ENCODE measurements around the gene WBP1.
"Not testable (repeated sequence)": the region's sequence is repeated elsewhere in the genome, so short reads cannot be mapped to it uniquely, and the experiment has no call there.

Gene WBP1

DNA sequence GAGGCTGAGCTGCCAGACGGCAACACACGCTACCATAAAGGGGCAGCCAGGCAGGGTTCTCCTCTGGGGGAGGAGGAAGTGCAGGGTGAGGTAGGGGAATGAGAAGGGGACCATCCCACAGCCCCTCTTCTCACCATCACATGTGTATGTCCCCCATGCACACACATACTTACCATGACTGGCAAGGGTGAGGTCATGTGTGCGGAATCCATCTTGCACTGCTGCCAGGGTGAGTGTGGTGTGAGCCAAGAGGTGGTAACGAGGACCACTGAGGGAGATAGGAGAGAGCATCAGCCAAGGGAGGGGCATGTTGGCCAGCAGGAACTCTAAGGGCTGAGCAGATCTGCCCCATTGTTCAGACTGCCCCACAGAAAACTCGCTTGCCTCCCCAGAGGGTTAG lies 29.6 kb upstream of the WBP1 start:
- no peak for DNase-seq

DNA sequence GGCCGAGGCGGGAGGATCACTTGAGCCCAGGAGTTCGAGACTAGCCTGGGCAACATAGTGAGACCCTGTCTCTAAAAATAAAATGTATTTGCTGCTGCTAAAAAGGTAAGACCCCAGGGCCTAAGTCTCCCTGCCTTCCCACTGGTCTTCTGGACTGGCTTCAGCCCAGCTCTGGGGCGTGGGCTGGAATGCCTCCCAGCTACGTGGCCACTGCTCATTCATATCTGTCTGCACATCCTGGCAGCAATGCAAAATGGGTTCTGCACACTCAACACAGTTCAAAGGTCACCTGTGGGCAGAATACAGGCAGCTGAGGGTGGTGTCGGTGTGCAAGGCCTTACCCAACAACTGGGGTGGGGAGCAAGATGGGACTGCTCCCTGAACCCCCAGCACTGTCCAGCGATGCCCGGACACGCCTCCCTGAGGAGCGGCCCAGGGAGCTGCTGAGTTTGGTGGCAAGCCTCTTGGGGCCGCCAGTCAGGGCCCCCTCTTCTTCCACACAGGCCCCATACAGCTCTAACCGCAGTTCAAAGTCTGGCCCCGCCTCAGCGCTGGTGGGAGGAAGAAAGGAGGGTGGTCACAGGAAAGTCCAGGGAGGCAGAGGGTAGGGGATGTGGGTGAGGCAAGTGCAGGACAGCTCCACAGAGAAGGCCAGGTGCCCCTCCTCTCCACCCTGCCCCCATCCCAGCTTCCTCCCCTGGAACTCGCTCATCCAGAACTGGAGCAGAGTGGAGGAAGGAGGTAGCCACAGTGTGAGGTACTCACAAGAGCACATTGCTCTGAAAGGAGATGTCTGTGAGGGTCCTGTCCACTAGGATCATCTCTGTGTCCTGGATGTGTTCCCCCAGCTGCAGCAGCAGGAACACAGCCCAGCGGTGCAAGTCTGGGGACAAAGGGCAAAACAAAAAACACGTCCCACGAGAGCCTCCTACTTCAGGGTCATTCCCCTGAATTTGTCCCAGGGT lies 28.5 kb upstream of the WBP1 start:
- DNase-seq: no peak

DNA sequence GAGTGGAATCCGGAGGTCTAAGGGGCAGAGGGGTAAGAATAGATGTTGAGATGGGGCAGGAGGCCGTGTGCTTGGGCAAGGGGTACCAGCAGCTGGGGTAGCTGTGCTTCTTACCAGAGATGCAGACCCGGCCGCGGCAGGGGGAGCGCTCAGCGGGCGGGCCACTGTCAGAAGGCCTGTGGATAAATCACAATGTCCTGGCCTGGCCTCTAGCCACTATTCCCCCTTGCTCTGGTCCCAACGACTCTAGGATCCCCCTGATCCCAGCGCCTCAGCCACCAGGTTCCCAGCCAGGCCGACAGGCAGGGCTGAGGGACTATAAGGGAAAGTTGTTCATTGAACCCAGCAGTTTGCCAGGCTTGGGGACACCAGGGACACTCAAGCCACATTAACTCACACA lies 27.7 kb upstream of the WBP1 start:
- no peak for DNase-seq

DNA sequence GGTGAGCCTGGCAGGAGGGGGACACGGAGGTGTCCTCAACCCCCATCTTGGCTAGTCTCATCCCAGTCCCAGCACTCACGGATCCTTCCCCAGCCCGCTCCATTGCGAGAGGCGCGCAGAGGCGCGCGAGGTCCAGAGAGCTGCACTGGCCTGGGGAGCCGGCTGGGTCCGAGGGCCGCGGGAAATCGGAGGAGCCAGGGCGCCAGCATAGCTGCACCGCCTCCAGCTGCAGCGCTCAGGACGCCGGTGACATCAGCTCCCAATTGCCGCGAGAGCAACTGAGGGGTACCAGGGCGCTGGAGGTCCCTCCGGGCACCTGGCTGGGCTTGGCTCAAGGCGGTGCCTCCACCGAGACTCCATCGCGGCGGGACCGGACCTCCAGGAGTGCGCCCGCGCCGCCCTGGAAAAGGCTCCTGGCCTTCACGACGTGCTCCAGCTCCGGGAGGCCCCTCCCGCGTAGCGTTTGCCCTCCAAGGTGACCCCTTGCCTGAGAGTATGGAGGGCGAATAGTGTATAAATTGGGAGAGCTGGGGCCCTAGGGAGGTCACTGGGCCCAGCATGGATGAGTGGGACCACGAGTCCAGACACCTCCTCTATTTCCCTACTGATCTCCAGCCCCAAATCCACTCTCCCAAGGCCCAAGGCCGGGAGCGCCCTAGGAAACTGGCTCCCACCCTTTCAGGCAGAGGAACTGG lies 22.0 kb upstream of the WBP1 start:
- no peak for DNase-seq

DNA sequence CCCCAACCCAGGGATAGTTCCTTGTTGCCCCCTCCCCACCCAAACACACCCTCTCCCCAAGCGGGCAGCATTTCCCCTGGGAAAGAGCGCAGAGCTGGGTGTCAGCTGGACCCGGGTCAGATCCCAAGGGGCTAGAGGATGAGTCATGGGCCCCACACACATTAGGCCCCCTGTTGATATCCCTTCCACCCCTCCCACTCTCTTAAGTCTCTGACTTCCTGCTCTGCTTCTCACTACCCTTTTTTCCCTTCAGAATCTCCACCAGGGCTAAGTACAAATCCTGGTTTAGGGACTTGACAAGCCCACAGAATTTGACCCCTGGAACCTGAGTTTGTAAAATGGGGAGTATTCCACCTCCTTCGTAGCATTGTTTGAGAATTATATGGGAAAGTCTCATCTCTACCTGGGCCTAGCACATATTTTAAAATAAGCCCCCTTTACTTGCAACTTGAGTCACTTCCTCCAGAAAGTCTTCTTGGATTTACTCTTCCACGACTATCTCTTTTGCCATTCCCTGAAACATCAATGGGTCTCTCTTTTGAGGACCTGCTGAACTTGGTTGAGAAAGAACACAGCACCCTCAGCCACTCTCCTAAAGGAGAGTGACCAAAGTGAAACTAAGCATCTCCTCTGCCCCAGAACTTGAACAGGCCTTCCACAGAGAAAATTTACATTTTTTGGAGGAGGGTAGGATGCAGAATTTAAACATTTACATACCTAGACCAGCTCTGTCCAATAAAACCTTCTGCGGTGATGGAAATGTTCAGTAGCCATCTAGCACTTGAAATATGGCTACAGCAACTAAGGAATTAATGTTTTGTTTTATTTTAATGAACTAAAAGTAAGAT lies 21.2 kb upstream of the WBP1 start:
- DNase-seq: no peak

DNA sequence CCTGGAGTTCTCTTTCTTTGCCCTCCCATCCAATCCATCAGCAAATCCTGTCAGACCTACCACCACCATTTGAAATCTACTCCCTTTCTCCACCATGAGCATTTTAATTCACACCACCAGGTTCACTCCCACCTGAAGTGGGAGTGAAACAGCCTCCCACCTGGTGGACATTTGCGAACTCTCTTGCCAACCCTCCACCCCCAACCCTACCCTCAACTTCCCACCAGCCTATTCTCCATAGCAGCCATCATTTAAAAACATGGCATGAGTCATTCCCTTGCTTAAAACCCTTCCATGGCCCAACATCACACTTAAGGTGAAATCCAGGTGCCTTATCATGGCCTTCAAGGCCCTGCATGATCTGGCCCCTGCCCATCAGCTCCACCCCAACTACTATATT lies 20.0 kb upstream of the WBP1 start:
- DNase-seq: no peak

DNA sequence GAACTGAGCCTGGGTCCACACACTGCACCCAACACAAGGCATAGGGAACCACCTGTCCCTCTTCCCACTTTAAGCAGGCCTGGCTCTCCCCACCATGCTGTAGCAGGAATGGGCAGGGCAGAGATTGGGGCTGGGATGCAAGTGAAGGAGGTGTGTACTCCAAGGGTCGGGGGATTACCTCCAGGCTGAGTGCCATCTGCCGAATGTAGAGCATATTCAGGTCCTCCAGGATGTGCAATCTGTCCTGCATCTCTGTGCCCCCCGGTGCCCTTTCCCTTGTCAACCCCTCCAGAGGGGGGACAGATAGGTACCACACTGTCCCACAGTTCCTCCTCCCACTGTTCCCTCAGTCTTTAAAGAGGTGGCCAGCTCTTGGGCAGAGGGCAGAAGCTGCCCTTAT lies 18.9 kb upstream of the WBP1 start:
- no peak for DNase-seq

DNA sequence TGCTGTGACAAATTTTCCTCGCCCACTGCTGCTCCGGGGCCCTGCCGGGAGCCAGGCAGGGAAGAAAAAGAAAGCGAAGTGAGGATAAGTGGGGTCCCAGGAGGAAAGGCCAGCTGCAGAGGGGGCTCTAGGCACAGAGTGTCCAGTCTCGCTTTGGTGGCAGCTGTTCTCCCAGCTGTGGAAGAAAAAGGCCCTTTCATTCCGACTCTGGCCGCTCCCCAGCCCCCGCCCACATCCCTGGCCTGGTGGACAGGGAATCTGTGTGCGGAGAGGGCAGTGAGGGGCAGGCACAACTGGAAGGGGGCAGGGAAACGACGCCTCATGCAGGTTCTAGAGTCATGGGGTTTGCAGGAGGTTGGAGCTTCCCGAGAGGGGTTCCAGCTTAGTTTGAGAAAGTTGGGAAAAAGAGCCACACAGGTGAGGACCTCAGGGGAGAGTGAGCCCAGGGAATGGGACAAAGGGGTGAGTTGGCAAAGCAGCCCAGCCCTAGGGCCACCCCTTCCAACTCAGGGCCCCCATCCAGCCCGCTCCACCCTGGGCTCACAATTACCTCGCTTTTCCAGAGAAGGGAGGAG lies 18.3 kb upstream of the WBP1 start:
- no peak for DNase-seq

DNA sequence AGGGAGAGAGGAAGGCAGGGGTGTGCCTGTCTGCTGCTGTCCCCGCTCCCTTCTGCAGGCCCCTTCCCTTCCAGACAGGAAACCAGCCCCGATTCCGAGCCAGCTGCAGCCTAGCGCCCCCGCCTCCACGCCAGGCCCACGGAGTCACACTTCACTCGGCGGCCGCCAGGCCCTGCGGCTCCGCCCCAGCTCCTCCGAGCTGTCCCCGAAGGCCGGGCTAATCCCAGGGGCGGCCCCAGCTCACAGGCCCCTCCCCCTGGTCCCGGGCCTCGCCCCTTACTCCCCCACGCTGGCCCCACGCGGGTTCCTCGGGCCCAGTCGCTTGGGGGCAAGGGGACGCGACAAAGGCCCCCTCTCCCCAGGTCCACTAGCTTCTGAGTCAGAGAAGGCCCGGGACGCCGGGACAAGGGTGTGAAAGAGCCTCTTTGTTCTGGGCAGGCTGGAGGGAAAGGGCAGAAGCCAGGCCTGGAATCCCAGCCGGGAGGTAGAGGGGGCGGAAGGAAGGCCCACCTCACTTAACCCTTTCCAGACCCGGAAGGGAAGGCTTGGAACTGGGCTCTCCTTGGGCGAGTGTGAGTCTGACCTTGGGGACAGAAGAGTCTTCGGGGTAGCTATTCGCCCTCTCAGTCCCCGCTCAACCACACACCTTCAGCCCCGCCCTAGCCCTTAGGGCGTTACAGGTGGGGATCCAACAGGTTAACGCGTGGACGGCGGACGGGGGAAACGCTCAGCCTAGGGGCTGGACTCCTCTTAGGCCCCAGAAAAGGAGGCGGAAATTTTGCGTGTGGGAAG lies 17.7 kb upstream of the WBP1 start:
- no peak for DNase-seq

DNA sequence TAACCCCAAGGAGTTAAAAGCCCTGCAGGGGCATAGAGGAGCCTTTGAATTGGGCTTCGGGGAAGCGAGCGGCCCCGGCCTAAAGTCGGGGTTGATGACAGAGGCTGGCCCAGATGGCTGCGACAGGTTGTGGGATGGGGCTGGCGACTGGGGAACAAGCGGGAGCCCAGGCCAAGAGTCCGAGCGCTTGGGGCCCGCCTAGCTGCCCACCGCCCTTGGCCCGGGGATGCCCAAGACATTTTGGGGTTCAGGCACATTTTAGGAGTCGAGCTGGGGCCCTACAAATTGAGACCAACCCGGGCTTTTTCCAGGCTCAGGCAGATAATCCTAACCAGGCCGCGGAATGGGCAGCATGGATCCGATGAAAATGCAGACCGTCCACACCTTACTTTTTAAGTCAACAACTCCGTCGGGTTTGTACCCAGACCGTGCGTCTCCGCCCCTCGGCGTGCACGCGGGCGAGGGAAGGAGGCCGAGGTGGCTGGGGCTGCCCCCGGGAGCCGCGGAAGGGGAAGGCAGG lies 17.0 kb upstream of the WBP1 start:
- no peak for DNase-seq

DNA sequence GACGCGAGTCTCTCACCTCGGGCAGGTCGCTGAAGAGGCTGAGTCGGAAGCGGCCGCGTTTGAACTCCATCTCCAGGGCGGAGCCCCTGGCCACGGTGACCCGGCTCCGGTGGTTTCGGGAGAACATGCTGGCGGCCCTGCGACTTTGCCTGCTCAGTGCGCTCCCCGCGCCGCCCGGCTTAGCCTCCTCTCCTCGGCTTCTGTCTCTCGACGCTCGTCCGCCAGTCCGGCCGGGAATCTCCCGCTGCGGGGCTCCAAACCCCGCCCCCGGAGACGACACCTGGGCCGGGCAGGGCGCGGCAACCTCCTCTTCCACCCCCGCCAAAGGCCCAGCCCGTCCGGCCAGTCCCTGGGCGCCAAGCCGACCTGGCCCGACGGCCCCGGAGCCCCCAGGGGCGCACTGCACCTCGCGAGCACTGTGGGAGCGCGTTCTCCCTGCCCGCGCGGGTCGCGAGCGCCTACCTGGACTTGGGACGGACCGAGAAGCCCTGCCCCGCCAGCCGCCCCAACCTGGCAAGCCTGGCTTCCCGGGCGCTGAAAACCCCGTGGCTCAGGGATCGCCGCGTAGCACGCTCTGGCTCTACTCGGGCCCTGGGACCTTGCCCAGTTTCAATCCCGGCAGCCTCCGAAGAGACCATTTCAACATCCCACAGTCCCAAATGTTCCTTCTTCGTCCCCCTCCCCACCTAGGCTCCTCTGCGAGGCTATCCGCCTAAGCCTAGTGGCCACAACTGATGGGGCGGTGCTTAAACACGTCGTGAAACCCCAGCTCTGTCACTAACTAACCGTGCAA lies 16.4 kb upstream of the WBP1 start, which contains the start of gene RTKN:
TSS of gene RTKN (minus strand) at position 248 of the 793 bp plus-strand sequence. CDS start at position 127, 121 bp downstream.
- no peak for DNase-seq

DNA sequence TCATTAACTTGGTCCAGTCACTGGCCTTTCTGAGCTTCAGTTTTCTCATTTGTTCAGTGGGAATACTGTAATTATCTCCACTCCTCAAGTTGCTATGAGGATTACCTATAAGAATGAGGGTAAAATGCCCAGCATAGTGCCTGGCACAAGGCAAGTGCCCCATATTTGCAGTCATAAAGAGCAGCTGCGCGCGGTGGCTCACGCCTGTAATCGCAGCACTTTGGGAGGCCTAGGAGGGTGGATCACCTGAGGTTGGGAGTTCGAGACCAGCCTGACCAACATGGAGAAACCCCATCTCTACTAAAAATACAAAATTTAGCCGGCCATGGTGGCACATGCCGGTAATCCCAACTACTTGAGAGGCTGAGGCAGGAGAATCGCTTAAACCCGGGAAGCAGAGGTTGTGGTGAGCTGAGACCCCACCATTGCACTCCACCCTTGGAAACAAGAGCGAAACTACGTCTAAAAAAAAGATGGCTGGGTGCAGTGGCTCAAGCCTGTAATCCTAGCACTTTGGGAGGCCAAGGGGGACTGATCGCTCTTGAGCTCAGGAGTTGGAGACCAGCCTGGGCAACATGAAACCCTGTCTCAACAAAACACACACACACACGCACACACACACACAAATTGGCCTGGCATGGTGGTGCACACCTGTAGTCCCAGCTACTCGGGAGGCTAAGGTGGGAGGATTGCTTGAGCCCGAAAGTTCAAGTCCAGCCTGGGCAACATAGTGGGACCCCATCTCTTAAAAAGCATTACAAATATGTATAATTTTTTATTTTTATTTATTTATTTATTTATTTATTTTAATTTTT lies 15.5 kb upstream of the WBP1 start:
- not testable (repeated sequence) for DNase-seq

DNA sequence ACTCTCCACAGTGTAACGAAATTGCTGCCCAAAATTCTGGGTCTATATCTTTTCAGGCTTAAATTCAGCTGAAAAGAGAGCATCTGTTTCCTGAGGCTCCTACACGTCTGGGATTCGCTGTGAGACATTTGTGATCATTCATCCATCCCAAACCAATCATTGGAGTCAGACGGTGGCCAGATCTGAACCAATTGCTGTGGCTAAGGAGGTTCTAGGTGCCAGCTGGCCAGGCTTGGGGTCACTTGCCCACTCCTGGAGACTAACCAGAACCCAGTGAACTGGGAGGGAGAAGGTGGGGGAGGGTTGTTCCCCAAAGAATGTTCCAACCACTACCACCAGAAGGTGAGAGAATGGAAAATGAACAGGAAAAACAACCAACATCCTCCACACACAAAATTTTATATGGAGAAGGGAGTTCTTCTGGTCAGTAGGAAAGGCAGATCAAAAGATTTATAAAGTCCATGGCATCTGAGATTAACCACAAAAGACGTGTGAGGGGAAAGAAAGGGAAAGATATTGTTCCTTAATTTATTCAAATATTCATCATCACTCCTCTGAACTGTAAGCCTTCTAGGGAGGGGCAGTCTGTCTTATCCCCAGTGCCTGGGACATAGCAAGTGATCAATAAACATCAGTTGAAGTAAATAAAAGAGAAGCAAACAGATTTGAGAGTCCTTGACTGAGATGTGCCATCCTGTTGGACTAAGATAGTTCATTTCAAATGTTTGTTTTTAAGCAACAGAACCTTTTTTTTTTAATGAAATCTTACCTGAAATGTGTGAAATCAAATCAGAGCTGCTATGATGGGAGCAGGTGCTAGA lies 13.5 kb upstream of the WBP1 start:
- no peak for DNase-seq

DNA sequence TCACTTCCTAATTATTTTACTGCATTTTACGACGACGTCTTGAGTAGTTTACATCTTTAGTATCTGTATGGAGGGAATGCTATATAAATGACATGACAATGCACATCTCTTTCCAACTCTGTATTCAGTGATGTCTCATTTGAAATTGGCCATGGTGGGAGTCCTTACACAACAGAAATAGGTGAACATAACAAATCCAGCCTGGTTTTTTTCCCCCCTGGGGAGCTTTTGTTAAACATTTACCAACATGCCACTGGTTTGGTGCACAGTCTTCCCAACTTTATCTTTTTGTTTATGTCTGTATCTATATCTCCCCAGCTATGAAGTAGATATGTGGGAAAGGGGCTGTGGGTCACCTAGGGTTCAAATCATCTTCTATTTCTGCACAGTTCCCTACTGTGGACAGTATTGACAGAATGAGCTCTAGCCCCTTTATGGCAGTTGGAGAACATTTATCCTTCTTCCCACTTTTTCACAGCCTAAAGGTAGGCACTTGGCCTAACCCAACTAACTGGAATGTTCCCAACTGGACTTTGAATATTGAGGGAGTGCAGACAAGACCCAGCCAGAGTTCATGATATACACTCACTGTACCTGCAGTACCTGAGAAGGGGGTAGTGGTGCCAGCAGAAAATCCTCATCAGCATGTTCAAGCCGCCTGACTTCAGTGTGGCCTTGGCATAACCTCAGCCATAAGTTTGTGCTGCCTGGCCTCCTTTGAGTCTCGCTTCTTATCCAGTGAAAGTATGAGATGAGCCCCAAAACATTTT lies 10.8 kb upstream of the WBP1 start:
- DNase-seq: no peak

DNA sequence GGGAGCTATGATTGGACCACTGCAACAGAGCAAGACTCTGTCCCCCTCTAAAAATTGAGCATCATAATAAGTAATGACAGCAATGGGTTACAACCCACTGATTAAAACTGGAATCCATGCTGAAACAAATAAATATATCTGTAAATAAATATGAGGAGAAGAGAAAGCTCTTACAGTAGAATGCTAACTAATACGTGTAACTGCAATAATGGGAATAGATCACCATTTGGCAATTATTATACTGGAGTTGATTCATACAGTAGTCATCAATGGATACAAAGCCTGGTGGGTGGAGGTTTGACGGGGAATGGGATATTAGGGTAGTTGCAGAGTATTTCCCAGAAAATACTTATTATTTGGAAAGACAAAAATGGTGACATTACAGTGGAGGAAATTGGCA lies 9.5 kb upstream of the WBP1 start:
- DNase-seq: no peak

DNA sequence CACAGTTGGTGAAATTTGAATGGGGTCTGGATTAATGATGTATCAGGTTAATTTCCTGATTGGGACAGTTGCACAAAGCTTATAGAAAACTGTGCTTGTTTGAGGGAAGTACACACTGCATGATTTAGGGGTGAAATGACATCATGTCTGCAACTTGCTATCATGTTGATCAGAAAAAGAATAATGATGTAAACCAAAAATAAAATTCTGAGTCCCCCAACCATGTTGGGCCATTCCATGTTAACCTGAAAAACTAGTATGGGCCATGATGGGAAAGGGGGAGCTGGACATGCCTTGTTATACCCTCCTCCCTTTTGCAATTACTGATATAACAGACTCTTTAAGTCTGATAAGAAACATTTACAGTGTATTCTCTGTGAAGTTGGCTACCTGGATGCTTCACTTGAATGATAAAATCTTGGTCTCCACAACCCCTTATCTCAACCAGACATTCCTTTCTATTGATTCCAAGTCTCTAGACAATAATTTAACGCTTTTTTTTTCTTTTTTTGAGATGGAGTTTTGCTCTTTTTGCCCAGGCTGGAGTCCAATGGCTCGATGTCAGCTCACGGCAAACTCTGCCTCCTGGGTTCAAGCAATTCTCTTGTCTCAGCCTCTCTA lies 7.6 kb upstream of the WBP1 start:
- no peak for DNase-seq

DNA sequence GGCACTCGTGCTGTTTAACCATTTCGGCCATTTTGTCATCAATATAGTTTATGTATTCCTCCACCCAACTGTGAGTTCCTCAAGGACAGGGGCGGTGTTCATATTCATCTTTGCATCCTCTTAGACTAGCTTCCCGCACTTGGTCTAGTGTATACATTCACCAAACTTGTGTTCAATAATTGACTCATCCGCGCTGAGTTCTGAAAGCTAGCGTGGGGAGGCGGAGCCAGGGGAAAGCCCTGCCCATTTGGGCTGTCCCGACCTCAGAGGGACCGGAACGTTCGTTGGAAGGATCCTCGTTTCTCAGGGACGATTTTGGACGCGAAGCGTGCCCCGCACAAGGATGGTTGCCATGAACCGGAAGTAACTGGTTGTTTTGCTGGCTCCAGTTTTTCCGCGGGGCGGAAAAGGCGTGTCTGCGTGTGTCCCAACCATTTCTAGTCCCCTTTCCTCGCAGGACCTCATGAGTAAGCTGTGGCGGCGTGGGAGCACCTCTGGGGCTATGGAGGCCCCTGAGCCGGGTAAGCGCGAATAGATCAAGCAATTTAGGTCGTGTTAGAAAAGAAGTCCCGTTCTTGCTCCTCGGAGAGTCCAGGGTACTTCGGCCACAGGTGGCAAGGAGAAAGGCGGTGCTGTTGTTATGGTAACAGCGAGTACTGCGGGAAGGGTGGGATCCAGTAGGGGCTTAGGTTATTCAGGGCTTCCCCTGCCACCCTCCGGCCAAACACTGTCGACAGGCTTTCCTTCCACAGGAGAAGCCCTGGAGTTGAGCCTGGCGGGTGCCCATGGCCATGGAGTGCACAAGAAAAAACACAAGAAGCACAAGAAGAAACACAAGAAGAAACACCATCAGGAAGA lies 3.4 kb upstream of the WBP1 start, which contains the start of gene INO80B:
TSS of gene INO80B (plus strand) at position 434 of the 858 bp plus-strand sequence. CDS start at position 464, 30 bp downstream.
- DNase-seq: peak; percentile 95 to 98
